ENCODE results near the gene DNAJB11.
"Not testable (repeated sequence)": the region's sequence is repeated elsewhere in the genome, so short reads cannot be mapped to it uniquely, and the experiment has no call there.

Gene DNAJB11

GRCh38 chr3:186627852-186628414 is 57.4 kb downstream of the DNAJB11 start:
- TF ChIP-seq CTCF (IDR thresholded peaks at IDR 0.05; ENCODE audit: low read depth, low read length) = no peak
- no peak overlapping the region for H3K4me3 ChIP-seq (ENCODE audit: low read depth, low read length)

- H3K4me3 ChIP-seq (ENCODE audit: low read depth, low read length) = no peak overlapping the region
- no peak for TF ChIP-seq CTCF (IDR thresholded peaks at IDR 0.05; ENCODE audit: low read depth, low read length)
Observed at GRCh38 chr3:186628756-186629155, 58.2 kb downstream of the DNAJB11 start.

- no peak for TF ChIP-seq CTCF (IDR thresholded peaks at IDR 0.05; ENCODE audit: low read depth, low read length)
Observed at GRCh38 chr3:186630950-186631641, 60.6 kb downstream of the DNAJB11 start.

GRCh38 chr3:186633481-186633880 is 63.0 kb downstream of the DNAJB11 start:
- no peak overlapping the region for H3K4me3 ChIP-seq (ENCODE audit: low read depth, low read length)
- TF ChIP-seq CTCF (IDR thresholded peaks at IDR 0.05; ENCODE audit: low read depth, low read length) = no peak

More at GRCh38 chr3:186630950-186631641, 60.6 kb downstream of the DNAJB11 start:
- no peak overlapping the region for H3K4me3 ChIP-seq (ENCODE audit: low read depth, low read length)

- not testable (repeated sequence) for H3K4me3 ChIP-seq (ENCODE audit: low read depth, low read length)
Observed at GRCh38 chr3:186634207-186634606, 63.7 kb downstream of the DNAJB11 start.

Data from WI38 (cell line).